Tongue (tissue), 2 donors: ENCODE measurements around the gene AKT3. TPM values are rescaled to one million over a fixed set of nuclear protein-coding genes. Genes with fewer than 3 reads are reported as not detected.

Experiments used
- DNase-seq: peaks from one replicate; pipeline ENCODE4 v3.0.0-alpha.2; 2015
- total RNA-seq: library from RNA; depleted of rRNA; stranded (reverse); fragments of >200 nt; gene quantifications from one replicate; pipeline ENCODE4 v1.2.3, GENCODE V29; 2014

AKT3 gene
- total RNA-seq, 1 donor from 2014 or later, result 48.3 TPM

- DNase-seq, result no peak
These were observed 297.0 kb downstream of the AKT3 start for GRCh38 chr1:243553090-243553489.

- no peak for DNase-seq
These were observed 299.8 kb downstream of the AKT3 start for GRCh38 chr1:243550276-243550675.

GRCh38 chr1:243549791-243550190, 300.3 kb downstream of the AKT3 start:
- no peak for DNase-seq

- no peak for DNase-seq
These were observed 300.9 kb downstream of the AKT3 start for GRCh38 chr1:243549108-243549507.

GRCh38 chr1:243548516-243548915, 301.5 kb downstream of the AKT3 start:
- no peak for DNase-seq

- DNase-seq, result no peak
These were observed 302.2 kb downstream of the AKT3 start for GRCh38 chr1:243547891-243548290.

- DNase-seq, result no peak
These were observed 303.6 kb downstream of the AKT3 start for GRCh38 chr1:243546457-243546856.

- no peak for DNase-seq
These were observed 306.5 kb downstream of the AKT3 start for GRCh38 chr1:243543501-243543900.

- no peak for DNase-seq
These were observed 307.2 kb downstream of the AKT3 start for GRCh38 chr1:243542739-243543415.

- DNase-seq, result no peak
These were observed 310.4 kb downstream of the AKT3 start for GRCh38 chr1:243539636-243540035.

GRCh38 chr1:243535014-243535413, 315.0 kb downstream of the AKT3 start:
- DNase-seq, result no peak

GRCh38 chr1:243529512-243529911, 320.5 kb downstream of the AKT3 start:
- DNase-seq, result no peak

GRCh38 chr1:243528459-243529121, 321.5 kb downstream of the AKT3 start:
- DNase-seq, result no peak

- DNase-seq, result no peak
These were observed 323.9 kb downstream of the AKT3 start for GRCh38 chr1:243526180-243526579.

GRCh38 chr1:243525085-243525487, 325.0 kb downstream of the AKT3 start:
- no peak for DNase-seq

GRCh38 chr1:243523766-243524165, 326.3 kb downstream of the AKT3 start:
- DNase-seq, result no peak

- DNase-seq, result no peak
These were observed 329.2 kb downstream of the AKT3 start for GRCh38 chr1:243520831-243521230.

GRCh38 chr1:243514927-243515326, 335.1 kb downstream of the AKT3 start:
- DNase-seq, result no peak

- no peak for DNase-seq
These were observed 336.1 kb downstream of the AKT3 start for GRCh38 chr1:243513726-243514491.

- no peak for DNase-seq
These were observed 339.1 kb downstream of the AKT3 start for GRCh38 chr1:243510928-243511327.

- no peak for DNase-seq
These were observed 341.1 kb downstream of the AKT3 start for GRCh38 chr1:243508943-243509342.

- no peak for DNase-seq
These were observed 341.7 kb downstream of the AKT3 start for GRCh38 chr1:243508303-243508713.

GRCh38 chr1:243507672-243508302, 342.3 kb downstream of the AKT3 start:
- DNase-seq, result peak; percentile 32
